Measurements from ENCODE around the gene CCDC190.

CCDC190 gene

DNA sequence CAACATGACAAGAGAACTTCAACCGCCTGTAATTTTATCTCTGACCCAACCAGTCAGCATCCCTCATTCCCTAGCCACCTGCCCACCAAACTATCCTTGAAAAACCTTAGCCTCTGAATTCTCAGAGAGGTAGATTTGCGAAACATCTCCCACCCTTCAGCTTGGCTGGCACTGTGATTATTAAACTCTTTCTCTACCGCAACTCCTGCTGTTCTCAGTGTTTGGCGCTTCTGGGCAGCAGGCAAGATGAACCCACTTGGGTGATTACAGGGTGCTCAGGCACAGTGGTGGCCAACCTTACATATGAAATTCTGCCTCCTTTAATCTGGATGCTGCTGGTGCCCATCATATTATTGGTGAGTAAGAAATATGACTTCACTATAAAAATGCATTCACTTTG lies 22.1 kb downstream of the CCDC190 start:
- no peak for DNase-seq (ENCODE audit: low read depth in 2 of 2)
- no peak overlapping the region for H3K4me3 ChIP-seq (replicated peaks in 1 of 2; ENCODE audit: low read depth in 2 of 2, low read length in 2 of 2)
- TF ChIP-seq, protein P1, sequence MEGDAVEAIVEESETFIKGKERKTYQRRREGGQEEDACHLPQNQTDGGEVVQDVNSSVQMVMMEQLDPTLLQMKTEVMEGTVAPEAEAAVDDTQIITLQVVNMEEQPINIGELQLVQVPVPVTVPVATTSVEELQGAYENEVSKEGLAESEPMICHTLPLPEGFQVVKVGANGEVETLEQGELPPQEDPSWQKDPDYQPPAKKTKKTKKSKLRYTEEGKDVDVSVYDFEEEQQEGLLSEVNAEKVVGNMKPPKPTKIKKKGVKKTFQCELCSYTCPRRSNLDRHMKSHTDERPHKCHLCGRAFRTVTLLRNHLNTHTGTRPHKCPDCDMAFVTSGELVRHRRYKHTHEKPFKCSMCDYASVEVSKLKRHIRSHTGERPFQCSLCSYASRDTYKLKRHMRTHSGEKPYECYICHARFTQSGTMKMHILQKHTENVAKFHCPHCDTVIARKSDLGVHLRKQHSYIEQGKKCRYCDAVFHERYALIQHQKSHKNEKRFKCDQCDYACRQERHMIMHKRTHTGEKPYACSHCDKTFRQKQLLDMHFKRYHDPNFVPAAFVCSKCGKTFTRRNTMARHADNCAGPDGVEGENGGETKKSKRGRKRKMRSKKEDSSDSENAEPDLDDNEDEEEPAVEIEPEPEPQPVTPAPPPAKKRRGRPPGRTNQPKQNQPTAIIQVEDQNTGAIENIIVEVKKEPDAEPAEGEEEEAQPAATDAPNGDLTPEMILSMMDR (IDR thresholded peaks at IDR 0.05; ENCODE audit: low read depth, low read length), result no peak

DNA sequence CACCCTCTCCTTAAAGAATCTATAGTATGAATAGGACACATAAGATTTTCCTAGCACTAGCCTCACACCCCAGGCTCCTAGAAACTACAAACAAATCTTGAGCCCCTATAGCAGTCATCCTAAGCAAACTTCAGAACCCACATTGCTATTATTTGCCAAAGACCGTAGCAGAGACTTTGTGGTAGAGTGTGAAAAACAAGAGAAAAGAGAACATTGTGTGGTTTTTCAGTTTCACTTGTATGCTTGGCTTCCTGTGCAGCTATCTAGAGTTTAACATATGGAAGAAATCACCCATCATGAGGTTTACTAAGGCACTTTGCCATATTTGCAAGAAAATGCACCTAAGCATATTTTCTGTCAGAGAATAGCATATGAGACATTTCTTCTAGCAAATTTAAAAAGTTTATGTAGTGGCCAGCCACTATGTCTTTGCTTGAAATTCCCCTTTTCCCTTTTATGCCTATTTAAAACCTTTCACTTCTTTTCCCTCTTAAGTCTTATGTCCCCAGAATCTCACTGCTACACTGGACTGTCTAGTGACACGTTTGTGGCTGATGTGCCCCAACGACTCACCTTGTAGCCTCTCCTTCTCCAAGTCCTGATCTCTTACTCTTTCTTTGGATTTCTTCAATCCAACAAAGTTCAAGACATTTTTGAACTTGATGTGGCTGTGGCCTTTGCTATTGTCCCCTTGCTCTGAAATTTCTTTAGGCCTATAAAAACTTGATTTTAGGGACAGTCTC lies 25.6 kb downstream of the CCDC190 start:
- peak; percentile 22 to 52 for DNase-seq (ENCODE audit: low read depth in 2 of 2)
- H3K4me3 ChIP-seq (replicated peaks in 1 of 2; ENCODE audit: low read depth in 2 of 2, low read length in 2 of 2), result no peak overlapping the region

DNA sequence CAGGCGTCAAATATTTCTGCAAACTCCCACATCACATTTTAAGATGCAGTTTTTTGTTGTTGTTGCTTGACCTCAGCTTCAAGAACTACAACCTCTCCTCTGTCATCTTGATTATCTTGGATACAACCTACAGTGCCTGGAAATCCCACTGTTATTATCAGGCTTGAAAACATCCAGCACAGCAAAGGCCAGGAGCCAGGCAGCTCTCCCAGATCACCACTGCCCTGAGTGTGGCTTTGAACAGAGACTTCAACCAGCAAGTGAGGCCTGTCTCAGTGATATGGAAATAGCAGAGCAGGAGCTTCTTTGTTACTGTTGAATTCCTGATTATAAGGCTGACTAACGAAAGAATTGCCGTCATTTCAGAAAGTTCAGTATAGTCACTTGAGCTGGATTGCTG lies 28.5 kb downstream of the CCDC190 start:
- DNase-seq (ENCODE audit: low read depth in 2 of 2), result no peak
- H3K4me3 ChIP-seq (replicated peaks in 1 of 2; ENCODE audit: low read depth in 2 of 2, low read length in 2 of 2), result no peak overlapping the region
- TF ChIP-seq, protein P1 (IDR thresholded peaks at IDR 0.05; ENCODE audit: low read depth, low read length), result no peak

More for the DNA sequence above, 25.6 kb downstream of the CCDC190 start:
- TF ChIP-seq, protein P1 (IDR thresholded peaks at IDR 0.05; ENCODE audit: low read depth, low read length), result no peak

DNA sequence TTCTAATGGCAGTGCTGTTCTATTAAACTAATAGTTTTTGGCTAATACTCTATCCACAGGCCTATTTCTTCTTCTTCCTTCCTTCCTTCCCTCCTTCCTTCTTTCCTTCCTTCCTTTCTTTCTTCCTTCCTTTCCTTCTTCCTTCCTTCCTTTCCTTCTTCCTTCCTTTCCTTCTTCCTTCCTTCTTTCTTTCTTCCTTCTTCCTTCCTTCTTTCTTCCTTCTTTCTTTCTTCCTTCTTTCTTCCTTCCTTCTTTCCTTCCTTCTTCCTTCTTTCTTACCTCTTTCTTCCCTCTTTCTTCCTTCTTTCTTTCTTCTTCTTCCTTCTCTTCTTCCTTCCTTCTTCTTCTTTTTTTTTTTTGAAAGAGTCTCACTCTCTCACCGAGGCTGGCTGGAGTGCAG lies 31.7 kb downstream of the CCDC190 start:
- DNase-seq (ENCODE audit: low read depth in 2 of 2), result no peak
- no peak overlapping the region for H3K4me3 ChIP-seq (replicated peaks in 1 of 2; ENCODE audit: low read depth in 2 of 2, low read length in 2 of 2)
- TF ChIP-seq, protein P1 (IDR thresholded peaks at IDR 0.05; ENCODE audit: low read depth, low read length), result no peak

DNA sequence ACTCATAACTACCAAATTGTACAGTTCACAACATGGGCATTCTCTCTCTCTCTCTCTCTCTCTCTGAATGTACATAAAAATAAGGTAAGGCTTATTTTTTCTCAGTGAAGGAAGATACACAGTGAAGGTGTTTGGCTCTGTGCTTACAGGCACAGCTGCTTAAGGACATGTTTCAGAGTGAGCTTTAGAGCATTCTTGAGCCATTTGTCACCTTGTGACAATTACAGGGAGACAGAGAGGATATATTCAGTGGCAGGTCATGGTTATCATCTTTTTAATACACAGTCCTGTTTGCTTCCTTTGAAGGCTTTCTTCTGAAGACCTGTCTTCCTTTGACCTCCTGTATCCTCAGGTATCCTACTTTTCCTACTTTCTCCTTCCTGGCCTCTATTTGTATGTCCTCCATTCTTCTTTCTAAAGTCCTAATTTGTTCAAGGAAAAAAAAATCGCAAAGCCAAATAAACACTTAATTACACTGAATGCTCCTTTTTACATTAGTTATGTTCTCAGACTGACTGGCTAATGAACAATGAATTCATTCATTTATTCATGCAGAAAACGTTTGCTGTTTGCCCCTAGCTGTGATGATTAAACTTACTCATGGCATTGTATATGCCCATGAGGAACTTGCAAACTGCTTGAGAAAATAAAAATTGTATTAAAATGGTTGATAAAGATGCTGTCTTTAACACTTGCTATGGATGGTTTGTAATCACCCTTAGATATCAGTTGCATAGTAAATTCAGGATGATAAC lies 37.0 kb downstream of the CCDC190 start:
- no peak overlapping the region for H3K4me3 ChIP-seq (replicated peaks in 1 of 2; ENCODE audit: low read depth in 2 of 2, low read length in 2 of 2)
- peak in 1 of 2 donors; percentile 19 for DNase-seq (ENCODE audit: low read depth in 2 of 2)
- TF ChIP-seq, protein P1 (IDR thresholded peaks at IDR 0.05; ENCODE audit: low read depth, low read length), result no peak

DNA sequence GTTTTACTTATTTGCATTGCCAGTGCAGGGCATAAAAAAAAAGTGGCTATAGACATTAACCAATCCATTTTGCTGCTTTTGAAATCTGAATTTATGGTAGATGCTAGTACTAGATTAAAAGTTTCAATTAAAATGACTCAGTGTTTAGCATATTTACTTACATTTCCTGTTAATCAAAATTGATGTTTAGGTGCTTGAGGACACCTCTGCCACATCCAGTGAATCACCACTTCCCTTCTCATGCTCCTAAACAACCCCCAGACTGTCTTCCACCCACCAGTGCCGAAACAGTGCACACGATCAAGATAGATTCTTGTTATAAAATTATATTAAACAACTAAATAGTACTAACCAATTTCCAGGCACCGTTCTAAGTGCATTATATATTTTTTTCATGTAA lies 37.7 kb downstream of the CCDC190 start:
- TF ChIP-seq, protein P1 (IDR thresholded peaks at IDR 0.05; ENCODE audit: low read depth, low read length), result no peak
- DNase-seq (ENCODE audit: low read depth in 2 of 2), result no peak
- H3K4me3 ChIP-seq (replicated peaks in 1 of 2; ENCODE audit: low read depth in 2 of 2, low read length in 2 of 2), result no peak overlapping the region
